Smooth muscle cell (in vitro differentiated cells): Measurements from ENCODE around the gene FAM180A. TPM values are rescaled to one million over a fixed set of nuclear protein-coding genes. Genes with fewer than 3 reads are reported as not detected.

Experiments
- DNase-seq: peaks from one replicate; lab custom pipeline; 2025; ENCODE audit not compliant: unreplicated experiment; lab: John Stamatoyannopoulos, UW
- H2AFZ ChIP-seq: fragments of 200-600 bp; sonication (generic); 2 replicates; pipeline ENCODE4 v1.6.0; 2016; ENCODE audit warnings: antibody characterized with exemption, low read depth, mild to moderate bottlenecking
- H3F3A ChIP-seq: fragments of 200-600 bp; sonication (generic); 2 replicates; pipeline ENCODE4 v1.6.0; 2017; ENCODE audit warnings: antibody characterized with exemption, low read depth
- H3K27ac ChIP-seq: fragments of 200-600 bp; sonication (generic); 2 replicates; pipeline ENCODE4 v1.5.1; 2016; ENCODE audit warnings: low read depth, mild to moderate bottlenecking
- H3K27me3 ChIP-seq: fragments of 200-600 bp; sonication (generic); 2 replicates; pipeline ENCODE4 v1.6.1; 2016; ENCODE audit warnings: low read depth, mild to moderate bottlenecking
- H3K36me3 ChIP-seq: fragments of 200-600 bp; sonication (generic); 2 replicates; pipeline ENCODE4 v1.5.1; 2016; ENCODE audit warnings: low read depth
- H3K4me1 ChIP-seq: fragments of 200-600 bp; sonication (generic); 2 replicates; pipeline ENCODE4 v1.5.1; 2016; ENCODE audit warnings: low read depth
- H3K4me2 ChIP-seq: fragments of 200-600 bp; sonication (generic); 2 replicates; pipeline ENCODE4 v1.6.0; 2016; ENCODE audit warnings: mild to moderate bottlenecking
- H3K4me3 ChIP-seq: fragments of 200-600 bp; sonication (generic); 2 replicates; pipeline ENCODE4 v1.5.1; 2016; ENCODE audit warnings: mild to moderate bottlenecking
- H3K79me2 ChIP-seq: fragments of 200-600 bp; sonication (generic); 2 replicates; pipeline ENCODE4 v1.6.0; 2016; ENCODE audit warnings: low read depth, mild to moderate bottlenecking
- H3K9ac ChIP-seq: fragments of 200-600 bp; sonication (generic); 2 replicates; pipeline ENCODE4 v1.6.0; 2016; ENCODE audit warnings: low read depth
- H3K9me3 ChIP-seq: fragments of 200-600 bp; sonication (generic); replicated peaks from 2 replicates; pipeline ENCODE4 v1.5.1; 2016; ENCODE audit warnings: low read depth
- H4K20me1 ChIP-seq: fragments of 200-600 bp; sonication (generic); 2 replicates; pipeline ENCODE4 v1.6.0; 2016; ENCODE audit warnings: low read depth
- WGBS: methylation state at CpG from one replicate; pipeline ENCODE4 v1.1.7; 2016; ENCODE audit warnings: low lambda C conversion rate; 5-methylcytosine and 5-hydroxymethylcytosine counted together
- polyA plus RNA-seq: library from polyadenylated mRNA; unstranded; fragments of >200 nt; fragmentation: Nextera tagmentation; extraction: Ambion mirVana; gene quantifications from 2 replicates; pipeline ENCODE4 v1.2.1, GENCODE V29; 2016
- total RNA-seq: library from RNA; depleted of rRNA; stranded (reverse); fragments of >200 nt; gene quantifications from 2 replicates; pipeline ENCODE4 v1.2.3, GENCODE V29; 2014
- TF ChIP-seq, protein P1 (sequence below): fragments of 200-600 bp; sonication (generic); IDR thresholded peaks from 2 replicates; pipeline ENCODE4 v1.5.1; 2017; ENCODE audit warnings: borderline replicate concordance, mild to moderate bottlenecking, antibody characterized with exemption; ENCODE audit not compliant: insufficient read depth, poor library complexity, severe bottlenecking

FAM180A gene
- total and polyA plus RNA-seq, 2 experiments from 2014 or later: 0.14 TPM; not detected in 1

DNA sequence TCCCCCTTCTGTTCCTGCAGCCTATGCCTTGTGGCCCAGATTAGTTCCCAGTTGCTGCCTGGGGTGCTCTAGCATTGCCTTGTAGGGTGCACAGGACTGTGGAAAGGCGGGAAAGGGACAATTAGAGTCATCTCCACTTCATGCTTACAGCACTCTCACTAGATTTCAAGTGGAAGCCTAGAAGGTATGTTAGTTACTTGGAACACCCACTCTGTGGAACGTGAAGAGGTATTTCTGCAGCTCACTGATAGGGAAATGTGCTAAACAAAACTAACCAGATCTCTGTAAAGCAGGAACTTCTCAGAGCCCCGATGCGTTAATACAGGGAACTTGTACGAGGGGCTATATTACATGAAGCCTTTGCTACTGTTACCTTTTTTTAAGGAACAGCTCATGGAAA is 66.9 kb downstream of the FAM180A start:
- Histone ChIP-seq H3K4me2 (no peak overlapping the region), H3K79me2 (peaks cover 9% of the 10 kb centered on the region), H3K9me3 (no peaks in the 10 kb centered on the region), H3F3A (peaks cover 15% of the 10 kb centered on the region), H3K27ac (no peak overlapping the region), H3K9ac (no peak overlapping the region), H4K20me1 (no peaks in the 10 kb centered on the region), H3K36me3 (no peaks in the 10 kb centered on the region), H3K4me3 (no peak overlapping the region), H3K27me3 (no peaks in the 10 kb centered on the region), H2AFZ (no peak overlapping the region), H3K4me1 (peaks cover 15% of the 10 kb centered on the region)
- WGBS: 50% methylated on average over 5 of the region's 5 CpGs
- no peak for DNase-seq
- TF ChIP-seq, protein P1, sequence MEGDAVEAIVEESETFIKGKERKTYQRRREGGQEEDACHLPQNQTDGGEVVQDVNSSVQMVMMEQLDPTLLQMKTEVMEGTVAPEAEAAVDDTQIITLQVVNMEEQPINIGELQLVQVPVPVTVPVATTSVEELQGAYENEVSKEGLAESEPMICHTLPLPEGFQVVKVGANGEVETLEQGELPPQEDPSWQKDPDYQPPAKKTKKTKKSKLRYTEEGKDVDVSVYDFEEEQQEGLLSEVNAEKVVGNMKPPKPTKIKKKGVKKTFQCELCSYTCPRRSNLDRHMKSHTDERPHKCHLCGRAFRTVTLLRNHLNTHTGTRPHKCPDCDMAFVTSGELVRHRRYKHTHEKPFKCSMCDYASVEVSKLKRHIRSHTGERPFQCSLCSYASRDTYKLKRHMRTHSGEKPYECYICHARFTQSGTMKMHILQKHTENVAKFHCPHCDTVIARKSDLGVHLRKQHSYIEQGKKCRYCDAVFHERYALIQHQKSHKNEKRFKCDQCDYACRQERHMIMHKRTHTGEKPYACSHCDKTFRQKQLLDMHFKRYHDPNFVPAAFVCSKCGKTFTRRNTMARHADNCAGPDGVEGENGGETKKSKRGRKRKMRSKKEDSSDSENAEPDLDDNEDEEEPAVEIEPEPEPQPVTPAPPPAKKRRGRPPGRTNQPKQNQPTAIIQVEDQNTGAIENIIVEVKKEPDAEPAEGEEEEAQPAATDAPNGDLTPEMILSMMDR: no peak

Other genes starting within 250 kb of the FAM180A start
- gene CNOT4, start 238.7 kb downstream of the FAM180A start, total RNA-seq: 13.2 and 22.9 TPM in 2 replicates
- 13.5 and 15.8 TPM in 2 replicates for gene CNOT4, start 238.7 kb downstream of the FAM180A start, polyA plus RNA-seq
- 51.9 and 69.6 TPM in 2 replicates for gene NUP205, start 190.9 kb downstream of the FAM180A start, total RNA-seq
- gene NUP205, start 190.9 kb downstream of the FAM180A start, polyA plus RNA-seq: 17.3 and 32.4 TPM in 2 replicates
- 26.6 and 28.7 TPM in 2 replicates for gene STMP1, start 86.3 kb downstream of the FAM180A start, total RNA-seq
- gene STMP1, start 86.3 kb downstream of the FAM180A start, polyA plus RNA-seq: 72.1 and 76.8 TPM in 2 replicates
- 0.18 TPM in 1 of 2 replicates, not detected in the other for gene SLC13A4, start 20.6 kb downstream of the FAM180A start, total RNA-seq
- 0.43 and 0.61 TPM in 2 replicates for gene SLC13A4, start 20.6 kb downstream of the FAM180A start, polyA plus RNA-seq
- gene MTPN, start 228.5 kb upstream of the FAM180A start, total RNA-seq: 138 and 151 TPM in 2 replicates
- gene MTPN, start 228.5 kb upstream of the FAM180A start, polyA plus RNA-seq: 36.4 and 53.2 TPM in 2 replicates